ENCODE measurements around the gene SCN1B.

SCN1B gene

GRCh38 chr19:35083691-35084508 is 53.6 kb downstream of the SCN1B start:
- TF ChIP-seq RAD21 (IDR thresholded peaks at IDR 0.05; ENCODE audit: low read depth) (no peak), EGR1 (IDR thresholded peaks at IDR 0.05) (no peak), FOXM1 (IDR thresholded peaks at IDR 0.05; ENCODE audit: borderline replicate concordance, low read depth) (no peak), MAX (IDR thresholded peaks at IDR 0.05) (no peak), ZBTB7A (IDR thresholded peaks at IDR 0.05; ENCODE audit: low read depth) (no peak), USF1 (IDR thresholded peaks at IDR 0.05) (no peak), YY1 (IDR thresholded peaks at IDR 0.05; ENCODE audit: low read depth) (no peak), TAF1 (IDR thresholded peaks at IDR 0.05; ENCODE audit: low read depth) (no peak), EP300 (IDR thresholded peaks at IDR 0.05; ENCODE audit: borderline replicate concordance) (no peak), NFIC (IDR thresholded peaks at IDR 0.05) (no peak), CEBPB (IDR thresholded peaks at IDR 0.05) (no peak), TCF12 (IDR thresholded peaks at IDR 0.05; ENCODE audit: low read depth) (no peak), TEAD4 (IDR thresholded peaks at IDR 0.05) (no peak), CREB1 (IDR thresholded peaks at IDR 0.05; ENCODE audit: low read depth) (no peak)
- TF ChIP-seq, protein P1, sequence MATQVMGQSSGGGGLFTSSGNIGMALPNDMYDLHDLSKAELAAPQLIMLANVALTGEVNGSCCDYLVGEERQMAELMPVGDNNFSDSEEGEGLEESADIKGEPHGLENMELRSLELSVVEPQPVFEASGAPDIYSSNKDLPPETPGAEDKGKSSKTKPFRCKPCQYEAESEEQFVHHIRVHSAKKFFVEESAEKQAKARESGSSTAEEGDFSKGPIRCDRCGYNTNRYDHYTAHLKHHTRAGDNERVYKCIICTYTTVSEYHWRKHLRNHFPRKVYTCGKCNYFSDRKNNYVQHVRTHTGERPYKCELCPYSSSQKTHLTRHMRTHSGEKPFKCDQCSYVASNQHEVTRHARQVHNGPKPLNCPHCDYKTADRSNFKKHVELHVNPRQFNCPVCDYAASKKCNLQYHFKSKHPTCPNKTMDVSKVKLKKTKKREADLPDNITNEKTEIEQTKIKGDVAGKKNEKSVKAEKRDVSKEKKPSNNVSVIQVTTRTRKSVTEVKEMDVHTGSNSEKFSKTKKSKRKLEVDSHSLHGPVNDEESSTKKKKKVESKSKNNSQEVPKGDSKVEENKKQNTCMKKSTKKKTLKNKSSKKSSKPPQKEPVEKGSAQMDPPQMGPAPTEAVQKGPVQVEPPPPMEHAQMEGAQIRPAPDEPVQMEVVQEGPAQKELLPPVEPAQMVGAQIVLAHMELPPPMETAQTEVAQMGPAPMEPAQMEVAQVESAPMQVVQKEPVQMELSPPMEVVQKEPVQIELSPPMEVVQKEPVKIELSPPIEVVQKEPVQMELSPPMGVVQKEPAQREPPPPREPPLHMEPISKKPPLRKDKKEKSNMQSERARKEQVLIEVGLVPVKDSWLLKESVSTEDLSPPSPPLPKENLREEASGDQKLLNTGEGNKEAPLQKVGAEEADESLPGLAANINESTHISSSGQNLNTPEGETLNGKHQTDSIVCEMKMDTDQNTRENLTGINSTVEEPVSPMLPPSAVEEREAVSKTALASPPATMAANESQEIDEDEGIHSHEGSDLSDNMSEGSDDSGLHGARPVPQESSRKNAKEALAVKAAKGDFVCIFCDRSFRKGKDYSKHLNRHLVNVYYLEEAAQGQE (IDR thresholded peaks at IDR 0.05; ENCODE audit: low read depth), result no peak

DNA sequence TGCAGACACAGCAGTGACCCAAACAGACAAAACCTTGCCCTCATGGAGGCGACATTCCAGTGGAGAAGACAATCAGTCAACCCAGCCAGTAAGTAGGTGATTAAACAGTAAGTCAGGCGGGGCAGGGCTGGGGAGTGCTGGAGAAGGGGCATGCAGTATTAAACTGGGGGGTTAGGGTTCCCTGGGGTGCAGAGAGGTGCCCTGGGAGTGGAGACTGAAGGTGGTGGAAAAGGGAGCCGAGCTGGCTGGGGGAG is 54.2 kb downstream of the SCN1B start:
- TF ChIP-seq CREB1 (IDR thresholded peaks at IDR 0.05; ENCODE audit: low read depth) (no peak), MAX (IDR thresholded peaks at IDR 0.05) (no peak), TAF1 (IDR thresholded peaks at IDR 0.05; ENCODE audit: low read depth) (no peak), CEBPB (IDR thresholded peaks at IDR 0.05) (no peak), RAD21 (IDR thresholded peaks at IDR 0.05; ENCODE audit: low read depth) (no peak), YY1 (IDR thresholded peaks at IDR 0.05; ENCODE audit: low read depth) (no peak), USF1 (IDR thresholded peaks at IDR 0.05) (no peak), ZBTB7A (IDR thresholded peaks at IDR 0.05; ENCODE audit: low read depth) (no peak), NFIC (IDR thresholded peaks at IDR 0.05) (no peak), TCF12 (IDR thresholded peaks at IDR 0.05; ENCODE audit: low read depth) (no peak), EGR1 (IDR thresholded peaks at IDR 0.05) (no peak)

DNA sequence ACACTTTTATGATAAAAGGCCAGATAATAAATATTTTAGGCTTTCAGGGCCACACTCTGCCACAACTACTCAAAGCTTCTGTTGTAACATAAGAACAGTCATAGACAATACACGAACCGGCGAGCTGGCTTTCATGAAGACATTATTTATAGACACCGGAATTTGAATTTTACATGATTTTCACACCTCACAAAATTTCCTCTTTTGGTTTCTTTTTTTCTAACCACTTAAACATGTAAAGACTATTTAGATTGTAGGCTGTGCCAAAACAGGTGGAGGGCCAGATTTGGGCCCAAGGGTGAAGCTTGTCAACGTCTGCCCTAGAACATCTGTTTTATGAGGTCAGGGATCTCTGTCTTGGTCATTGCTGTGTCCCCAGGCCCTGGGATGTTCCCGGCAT is 55.7 kb downstream of the SCN1B start:
- TF ChIP-seq MAX (IDR thresholded peaks at IDR 0.05) (no peak), EGR1 (IDR thresholded peaks at IDR 0.05) (no peak)
- TF ChIP-seq, protein P1 (IDR thresholded peaks at IDR 0.05; ENCODE audit: low read depth), result no peak

- TF ChIP-seq YY1 (IDR thresholded peaks at IDR 0.05; ENCODE audit: low read depth) (no peak), RAD21 (IDR thresholded peaks at IDR 0.05; ENCODE audit: low read depth) (no peak), USF1 (IDR thresholded peaks at IDR 0.05) (no peak), MAX (IDR thresholded peaks at IDR 0.05) (no peak), TEAD4 (IDR thresholded peaks at IDR 0.05) (no peak), EGR1 (IDR thresholded peaks at IDR 0.05) (no peak), EP300 (IDR thresholded peaks at IDR 0.05; ENCODE audit: borderline replicate concordance) (no peak), NFIC (IDR thresholded peaks at IDR 0.05) (no peak), CEBPB (IDR thresholded peaks at IDR 0.05) (no peak), FOXM1 (IDR thresholded peaks at IDR 0.05; ENCODE audit: borderline replicate concordance, low read depth) (no peak), ZBTB7A (IDR thresholded peaks at IDR 0.05; ENCODE audit: low read depth) (no peak), TCF12 (IDR thresholded peaks at IDR 0.05; ENCODE audit: low read depth) (no peak), TAF1 (IDR thresholded peaks at IDR 0.05; ENCODE audit: low read depth) (no peak), CREB1 (IDR thresholded peaks at IDR 0.05; ENCODE audit: low read depth) (no peak)
- TF ChIP-seq, protein P1 (IDR thresholded peaks at IDR 0.05; ENCODE audit: low read depth), result no peak
These were observed 56.2 kb downstream of the SCN1B start for GRCh38 chr19:35086455-35086854.

Measured in Ishikawa (cell line).